ENCODE measurements around the gene NOL7. TPM values are rescaled to one million over a fixed set of nuclear protein-coding genes. Genes with fewer than 3 reads are reported as not detected.
A peak's percentile ranks its signal among the peaks of the same experiment; 100 is the strongest.

The NOL7 gene
- total and polyA plus RNA-seq, 2 of the 13 experiments (the other 11 are each of a cell fraction or from before 2014, with no cell fraction given), result 37.8 to 186 TPM

- FAIRE-seq (no peak), ATAC-seq (peak; percentile 60), DNase-seq (ENCODE audit: low spot score) (peak; percentile 51)
- Histone ChIP-seq H3K9ac (ENCODE audit: insufficient read depth, low read depth, low read length) (peak overlapping the region; percentile 45), H3K36me3 (replicated peaks in 1 of 2; ENCODE audit: control insufficient read depth in 1 of 2, insufficient read depth in 2 of 2, low read length in 2 of 2) (peaks cover 0 to 10% of the 10 kb centered on the region in 2 experiments; a peak in 3 of 5 replicates), H3K9me3 (ENCODE audit: low read length) (no peaks in the 10 kb centered on the region), H3K4me2 (ENCODE audit: low read depth, low read length) (peak overlapping the region; percentile 64), H2AFZ (ENCODE audit: low read length) (no peak overlapping the region), H3K79me2 (ENCODE audit: insufficient read depth, low read length) (no peaks in the 10 kb centered on the region), H3K4me3 (replicated peaks in 1 of 3; ENCODE audit: insufficient read depth in 1 of 3, low read depth in 2 of 3, low read length in 3 of 3) (peak overlapping the region in 2 of 3 experiments; percentile 32 to 46; a peak in 2 of 6 replicates), H3K27me3 (ENCODE audit: control insufficient read depth in 1 of 2, insufficient read depth in 2 of 2, low read length in 2 of 2) (no peaks in the 10 kb centered on the region), H3K27ac (ENCODE audit: extremely low read length, insufficient read depth, low read length) (peak overlapping the region; percentile 87), H3K4me1 (ENCODE audit: insufficient read depth, low read length) (peaks cover 44% of the 10 kb centered on the region), H4K20me1 (ENCODE audit: insufficient read depth, low read length) (no peaks in the 10 kb centered on the region)
- in situ Hi-C loops (cut with HindIII; ENCODE audit: extremely low pct_ligation_motif_present, low pct_unique_long_range_greater_than_20kb) (no loop called here), intact Hi-C loops (cut with micrococcal nuclease; ENCODE audit: unreplicated experiment) (loop anchor here (1.0 to 2.0 kb wide), 3 partner anchors 10 to 199 kb away; partner anchors contain the start of gene NOL7)
- ChIA-PET POLR2A (interaction anchor here (1.1 to 4.2 kb wide), 14 partner anchors 10 to 277 kb away, joined by 4 to 175 read pairs (median 7); partner anchors contain the start of genes MCUR1, NOL7, RANBP9 and SIRT5), CTCF (ENCODE audit: low intra/inter-chr PET ratio, low total read pairs) (interaction anchor here (1.3 to 1.8 kb wide), 2 partner anchors 9 to 30 kb away, joined by 6 to 7 read pairs; partner anchors contain the start of genes NOL7 and SIRT5)
- no TSS peak for BruUV-seq (replicated peaks)
- WGBS (ENCODE audit: low lambda C conversion rate), result 17% methylated on average over 4 of the region's 4 CpGs
- TF ChIP-seq ZNF850 (CRISPR knock-in tag; conservative IDR thresholded peaks at IDR 0.05) (no peak), POLR2G (IDR thresholded peaks at IDR 0.05; ENCODE audit: low read depth, low read length) (0 out of 2 replicates have a peak, but pooled peaks have one; percentile 15), ZFY (CRISPR knock-in tag; IDR thresholded peaks at IDR 0.05) (peak; percentile 30; the same call in 1 of the 2 replicates), DRAP1 (CRISPR knock-in tag; IDR thresholded peaks at IDR 0.05) (no peak), ZNF235 (CRISPR knock-in tag; IDR thresholded peaks at IDR 0.05; ENCODE audit: borderline replicate concordance) (no peak), TAF1 (CRISPR knock-in tag; IDR thresholded peaks at IDR 0.05) (no peak), ZNF160 (CRISPR knock-in tag; IDR thresholded peaks at IDR 0.05) (no peak), ZBTB10 (CRISPR knock-in tag; IDR thresholded peaks at IDR 0.05; ENCODE audit: borderline replicate concordance) (no peak), KLF16 (CRISPR knock-in tag; IDR thresholded peaks at IDR 0.05) (0 out of 4 replicates have a peak, but pooled peaks of 1 of the 2 experiments have one; percentile 2), ARID2 (CRISPR knock-in tag; IDR thresholded peaks at IDR 0.05; ENCODE audit: borderline replicate concordance) (no peak), ARID4A (CRISPR knock-in tag; IDR thresholded peaks at IDR 0.05; ENCODE audit: borderline replicate concordance) (no peak), MTF1 (CRISPR knock-in tag; IDR thresholded peaks at IDR 0.05) (no peak), PPARG (CRISPR knock-in tag; conservative IDR thresholded peaks at IDR 0.05) (peak; percentile 62; the same call in 1 of the 2 replicates), STAT5B (CRISPR knock-in tag; IDR thresholded peaks at IDR 0.05) (no peak), HNRNPH1 (optimal IDR thresholded peaks at IDR 0.05; ENCODE audit: low read depth, low read length) (no peak), FOXP1 (IDR thresholded peaks at IDR 0.05) (no peak), FOXP1 (CRISPR knock-in tag; IDR thresholded peaks at IDR 0.05) (no peak), CENPX (CRISPR knock-in tag; IDR thresholded peaks at IDR 0.05) (no peak)
These were observed 9.5 kb upstream of the NOL7 start for GRCh38 chr6:13605634-13606033.
